Mammary epithelial cell (primary cell): ENCODE data around the gene ARL8A.

ENCODE experiments used
- EZH2 ChIP-seq: IDR thresholded peaks from 2 replicates; pipeline ENCODE4 v1.6.1; 2012; ENCODE audit warnings: low read length, inconsistent platforms, borderline replicate concordance
- TF ChIP-seq, protein P1 (sequence below), 2 donors: IDR thresholded peaks in 1 of 2; conservative IDR thresholded peaks in 1 of 2; 2 replicates each; pipeline ENCODE4 v1.5.1; 2011 to 2012; ENCODE audit warnings: inconsistent platforms in 2 of 2, low read length in 2 of 2, mild to moderate bottlenecking in 2 of 2, control low read depth in 1 of 2, low read depth in 1 of 2; ENCODE audit not compliant: insufficient read depth in 1 of 2; ENCODE audit errors: extremely low read depth in 1 of 2

DNA sequence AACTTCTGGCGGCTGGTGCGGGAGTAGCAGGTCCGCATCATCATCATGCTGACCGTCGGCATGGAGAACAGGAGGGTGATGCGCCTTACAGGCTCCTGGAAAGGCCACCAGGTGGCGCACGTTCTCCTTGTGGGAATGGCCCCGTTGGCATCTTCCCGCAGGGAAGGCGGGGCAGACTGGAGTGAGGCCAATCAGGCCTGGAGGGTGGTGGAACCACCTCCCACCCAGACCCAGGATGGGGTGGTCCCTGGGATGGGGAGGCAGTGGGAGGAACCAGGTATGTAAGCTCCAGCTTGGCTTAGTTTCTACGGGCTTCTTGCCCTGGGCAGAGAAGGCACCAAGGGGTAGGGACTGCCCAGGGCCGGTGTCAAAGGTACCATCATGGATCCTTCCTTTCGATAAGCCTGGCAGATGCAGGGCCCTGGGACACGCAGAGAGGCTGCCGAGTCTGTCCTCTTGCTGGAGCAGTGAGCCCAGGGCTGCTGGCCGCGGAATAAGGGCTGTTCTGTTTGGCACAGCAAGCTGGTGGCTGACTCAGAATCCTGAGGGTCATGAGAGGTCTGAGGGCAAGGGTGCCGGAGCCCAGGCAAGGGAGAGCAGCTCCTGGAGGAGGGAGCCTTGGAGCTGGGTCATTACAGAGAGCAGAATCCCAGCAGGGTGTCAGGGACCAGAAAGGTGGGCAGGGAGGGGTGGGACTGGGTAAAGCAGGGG is 40.4 kb upstream of the ARL8A start:
- TF ChIP-seq EZH2, result no peak
- TF ChIP-seq, protein P1, sequence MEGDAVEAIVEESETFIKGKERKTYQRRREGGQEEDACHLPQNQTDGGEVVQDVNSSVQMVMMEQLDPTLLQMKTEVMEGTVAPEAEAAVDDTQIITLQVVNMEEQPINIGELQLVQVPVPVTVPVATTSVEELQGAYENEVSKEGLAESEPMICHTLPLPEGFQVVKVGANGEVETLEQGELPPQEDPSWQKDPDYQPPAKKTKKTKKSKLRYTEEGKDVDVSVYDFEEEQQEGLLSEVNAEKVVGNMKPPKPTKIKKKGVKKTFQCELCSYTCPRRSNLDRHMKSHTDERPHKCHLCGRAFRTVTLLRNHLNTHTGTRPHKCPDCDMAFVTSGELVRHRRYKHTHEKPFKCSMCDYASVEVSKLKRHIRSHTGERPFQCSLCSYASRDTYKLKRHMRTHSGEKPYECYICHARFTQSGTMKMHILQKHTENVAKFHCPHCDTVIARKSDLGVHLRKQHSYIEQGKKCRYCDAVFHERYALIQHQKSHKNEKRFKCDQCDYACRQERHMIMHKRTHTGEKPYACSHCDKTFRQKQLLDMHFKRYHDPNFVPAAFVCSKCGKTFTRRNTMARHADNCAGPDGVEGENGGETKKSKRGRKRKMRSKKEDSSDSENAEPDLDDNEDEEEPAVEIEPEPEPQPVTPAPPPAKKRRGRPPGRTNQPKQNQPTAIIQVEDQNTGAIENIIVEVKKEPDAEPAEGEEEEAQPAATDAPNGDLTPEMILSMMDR (conservative IDR thresholded peaks at IDR 0.05 in 1 of 2, IDR thresholded peaks at IDR 0.05 in 1 of 2; ENCODE audit: extremely low read depth in 1 of 2, insufficient read depth in 1 of 2, low read depth in 1 of 2, low read length in 2 of 2), result peak; percentile 86 to 93
